A673 (cell line): ENCODE measurements around the gene MAB21L4. TPM values are rescaled to one million over a fixed set of nuclear protein-coding genes. Genes with fewer than 3 reads are reported as not detected.

Source experiments
- BruUV-seq: library from RNA; stranded (reverse); fragments of 400-500 nt; replicated peaks from 2 replicates; lab custom pipeline; 2021; lab: Mats Ljungman, UMichigan
- CTCF ChIA-PET: fragments of 300-600 bp; sonication (Branson Sonifier 250); formaldehyde crosslinking; loops from one replicate; lab custom pipeline; 2022; ENCODE audit warnings: antibody characterized with exemption; lab: Charles Lee
- POLR2A ChIA-PET: fragments of 300-600 bp; sonication (Branson Sonifier 250); formaldehyde crosslinking; loops from one replicate; lab custom pipeline; 2022; ENCODE audit warnings: antibody characterized with exemption; ENCODE audit not compliant: low non-redundant PET; lab: Charles Lee
- DNase-seq: peaks from one replicate; pipeline ENCODE4 v3.0.0-alpha.2; 2015; ENCODE audit warnings: low spot score
- H3K27ac ChIP-seq: fragments of 200-600 bp; sonication (generic); 2 replicates; pipeline ENCODE4 v1.5.1; 2016; ENCODE audit warnings: mixed run types, low read depth, mild to moderate bottlenecking, mixed read lengths, antibody characterized with exemption, low read length; ENCODE audit not compliant: poor library complexity, severe bottlenecking
- H3K27me3 ChIP-seq: fragments of 200-600 bp; sonication (generic); replicated peaks from 2 replicates; pipeline ENCODE4 v1.6.1; 2017; ENCODE audit warnings: mixed run types, low read depth, mild to moderate bottlenecking, mixed read lengths, antibody characterized with exemption, low read length; ENCODE audit not compliant: insufficient read depth, poor library complexity
- H3K36me3 ChIP-seq: fragments of 200-600 bp; sonication (generic); 2 replicates; pipeline ENCODE4 v1.6.1; 2016; ENCODE audit warnings: mixed run types, mild to moderate bottlenecking, mixed read lengths, antibody characterized with exemption, low read length; ENCODE audit not compliant: insufficient read depth, poor library complexity, severe bottlenecking
- H3K4me1 ChIP-seq: fragments of 200-600 bp; sonication (generic); 2 replicates; pipeline ENCODE4 v1.6.1; 2017; ENCODE audit warnings: mixed run types, mild to moderate bottlenecking, mixed read lengths, antibody characterized with exemption, low read length; ENCODE audit not compliant: insufficient read depth, poor library complexity, severe bottlenecking
- H3K4me3 ChIP-seq: fragments of 200-600 bp; sonication (generic); 2 replicates; pipeline ENCODE4 v1.5.1; 2016; ENCODE audit warnings: low read depth, mixed run types, mild to moderate bottlenecking, mixed read lengths, low read length; ENCODE audit not compliant: poor library complexity, severe bottlenecking
- H3K9me3 ChIP-seq: fragments of 200-600 bp; sonication (generic); 2 replicates; pipeline ENCODE4 v1.6.1; 2016; ENCODE audit warnings: mixed run types, low read depth, mild to moderate bottlenecking, mixed read lengths, antibody characterized with exemption, low read length; ENCODE audit not compliant: poor library complexity, severe bottlenecking
- EZH2 ChIP-seq: fragments of 200-600 bp; sonication (generic); IDR thresholded peaks from 2 replicates; pipeline ENCODE4 v1.6.1; 2017; ENCODE audit warnings: borderline replicate concordance, low read depth, mild to moderate bottlenecking, mixed read lengths, antibody characterized with exemption, low read length; ENCODE audit not compliant: poor library complexity, severe bottlenecking
- intact Hi-C: fragments of 100-400 bp; cut with micrococcal nuclease; formaldehyde crosslinking; loops from one replicate; pipeline ENCODE4 v1.10.0; 2022; ENCODE audit not compliant: unreplicated experiment
- total RNA-seq: library from RNA; stranded (reverse); gene quantifications from 2 replicates; pipeline ENCODE4 v1.2.3, GENCODE V29; 2021
- TF ChIP-seq, protein P1 (sequence below): fragments of 300-800, 200-600 bp; sonication (generic); conservative IDR thresholded peaks from 2 replicates; pipeline ENCODE4 v1.5.1; 2017; ENCODE audit warnings: low read depth, mild to moderate bottlenecking, antibody characterized with exemption, low read length, moderate library complexity, mixed read lengths

Gene MAB21L4
- total RNA-seq, 1 experiment from 2014 or later, result not detected

- intact Hi-C loops, result no loop called here
- CTCF ChIA-PET, result no interaction called here
- no peak for DNase-seq
These were observed 8.3 kb downstream of the MAB21L4 start for GRCh38 chr2:240887631-240888030.

DNA sequence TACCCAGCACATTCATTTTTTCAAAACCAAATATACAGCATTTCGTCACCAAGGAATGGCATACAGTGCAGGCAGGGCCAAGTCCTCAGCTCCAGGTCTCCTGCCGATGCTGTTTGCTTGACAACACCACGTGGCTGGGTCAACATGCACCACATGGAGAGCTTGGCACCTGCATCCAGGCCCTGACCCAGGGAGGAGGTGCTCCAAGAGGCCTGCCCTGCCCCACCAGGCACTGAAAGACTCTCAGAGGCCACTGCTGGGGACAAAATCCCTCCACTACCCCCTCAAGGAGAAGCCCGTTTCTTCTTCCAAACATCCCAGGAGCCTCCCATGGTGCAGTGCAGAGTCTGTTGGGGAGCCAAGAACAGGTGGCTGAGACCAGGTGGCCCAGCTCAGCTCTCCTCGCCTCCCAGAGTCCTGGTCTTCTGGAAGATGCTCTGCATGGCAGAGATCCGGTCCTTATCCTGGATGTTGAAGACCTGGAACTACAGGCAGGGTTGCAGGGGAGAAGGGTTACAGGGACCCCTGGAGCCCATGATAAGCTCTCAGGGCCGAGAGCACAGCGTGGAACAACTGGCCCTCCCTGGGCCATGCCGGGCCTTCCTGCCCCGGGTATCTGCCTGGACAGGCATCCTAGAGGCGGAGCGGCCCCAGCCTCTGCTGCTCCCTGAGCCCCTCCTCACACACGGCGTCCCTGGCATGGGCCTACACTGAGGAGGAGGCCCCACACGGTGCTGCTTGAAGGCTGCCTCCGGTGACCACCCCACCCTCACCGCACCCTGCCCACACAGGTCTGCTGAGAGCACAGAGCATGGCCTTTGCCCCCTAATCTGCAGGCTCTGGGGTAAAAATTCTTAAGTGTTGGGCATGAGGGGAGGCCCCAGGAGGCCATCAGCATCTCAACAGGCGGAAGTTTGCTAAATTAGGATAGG, 9.0 kb downstream of the MAB21L4 start:
- H3K27me3 ChIP-seq, result no peaks in the 10 kb centered on the region

More at GRCh38 chr2:240887631-240888030, 8.3 kb downstream of the MAB21L4 start:
- POLR2A ChIA-PET, result no interaction called here
- no peaks in the 10 kb centered on the region for H3K36me3 ChIP-seq
- no peak overlapping the region for H3K27ac ChIP-seq
- BruUV-seq, result no TSS peak
- no peaks in the 10 kb centered on the region for H3K9me3 ChIP-seq
- no peaks in the 10 kb centered on the region for H3K27me3 ChIP-seq
- H3K4me1 ChIP-seq, result no peaks in the 10 kb centered on the region
- H3K4me3 ChIP-seq, result no peak overlapping the region
- TF ChIP-seq, protein P1, sequence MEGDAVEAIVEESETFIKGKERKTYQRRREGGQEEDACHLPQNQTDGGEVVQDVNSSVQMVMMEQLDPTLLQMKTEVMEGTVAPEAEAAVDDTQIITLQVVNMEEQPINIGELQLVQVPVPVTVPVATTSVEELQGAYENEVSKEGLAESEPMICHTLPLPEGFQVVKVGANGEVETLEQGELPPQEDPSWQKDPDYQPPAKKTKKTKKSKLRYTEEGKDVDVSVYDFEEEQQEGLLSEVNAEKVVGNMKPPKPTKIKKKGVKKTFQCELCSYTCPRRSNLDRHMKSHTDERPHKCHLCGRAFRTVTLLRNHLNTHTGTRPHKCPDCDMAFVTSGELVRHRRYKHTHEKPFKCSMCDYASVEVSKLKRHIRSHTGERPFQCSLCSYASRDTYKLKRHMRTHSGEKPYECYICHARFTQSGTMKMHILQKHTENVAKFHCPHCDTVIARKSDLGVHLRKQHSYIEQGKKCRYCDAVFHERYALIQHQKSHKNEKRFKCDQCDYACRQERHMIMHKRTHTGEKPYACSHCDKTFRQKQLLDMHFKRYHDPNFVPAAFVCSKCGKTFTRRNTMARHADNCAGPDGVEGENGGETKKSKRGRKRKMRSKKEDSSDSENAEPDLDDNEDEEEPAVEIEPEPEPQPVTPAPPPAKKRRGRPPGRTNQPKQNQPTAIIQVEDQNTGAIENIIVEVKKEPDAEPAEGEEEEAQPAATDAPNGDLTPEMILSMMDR, result no peak
- TF ChIP-seq EZH2, result no peak

DNA sequence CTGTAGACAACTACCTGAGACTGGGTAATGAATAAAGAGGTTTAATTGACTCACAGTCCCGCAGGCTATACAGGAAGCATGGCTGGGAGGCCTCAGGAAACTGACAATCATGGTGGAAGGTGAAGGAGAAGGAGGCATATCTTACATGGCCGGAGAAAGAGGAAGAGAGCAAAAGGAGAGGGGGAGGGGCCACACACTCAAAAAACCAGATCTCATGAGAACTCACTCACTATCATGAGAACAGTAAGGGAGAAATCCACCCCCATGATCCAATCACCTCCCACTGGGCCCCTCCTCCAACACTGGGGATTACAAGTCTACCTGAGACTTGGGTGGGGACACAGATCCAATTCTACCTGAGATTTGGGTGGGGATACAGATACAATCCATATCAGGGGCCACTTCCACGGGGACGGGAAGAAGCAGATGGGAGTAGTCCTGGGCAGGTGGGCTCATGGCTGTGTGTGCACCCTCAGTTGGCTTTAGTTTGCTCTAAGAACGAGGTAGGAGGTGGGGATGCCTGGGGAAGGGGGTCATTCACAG, 9.9 kb downstream of the MAB21L4 start:
- no peak for TF ChIP-seq EZH2
- TF ChIP-seq, protein P1, result no peak
- Histone ChIP-seq H3K9me3 (no peaks in the 10 kb centered on the region), H3K27me3 (no peaks in the 10 kb centered on the region), H3K4me3 (no peak overlapping the region), H3K4me1 (no peaks in the 10 kb centered on the region), H3K36me3 (no peaks in the 10 kb centered on the region), H3K27ac (no peak overlapping the region)
- intact Hi-C loops, result no loop called here
- CTCF ChIA-PET, result no interaction called here
- no peak for DNase-seq
- BruUV-seq, result no TSS peak
- POLR2A ChIA-PET, result no interaction called here

More for the DNA sequence above, 9.0 kb downstream of the MAB21L4 start:
- no peak overlapping the region for H3K4me3 ChIP-seq
- TF ChIP-seq, protein P1, result no peak
- no peak for TF ChIP-seq EZH2
- DNase-seq, result no peak
- H3K4me1 ChIP-seq, result no peaks in the 10 kb centered on the region
- no TSS peak for BruUV-seq
- intact Hi-C loops, result no loop called here
- no peaks in the 10 kb centered on the region for H3K9me3 ChIP-seq
- ChIA-PET POLR2A (no interaction called here), CTCF (no interaction called here)
- H3K36me3 ChIP-seq, result no peaks in the 10 kb centered on the region
- no peak overlapping the region for H3K27ac ChIP-seq
